B cell (primary cell): Measurements from ENCODE around the gene PMM1.

Experiments used
- EZH2 ChIP-seq: IDR thresholded peaks from 2 replicates; pipeline ENCODE4 v1.6.1; 2012; ENCODE audit warnings: borderline replicate concordance, low read depth, mild to moderate bottlenecking, moderate library complexity, low read length; ENCODE audit not compliant: insufficient read depth, poor library complexity, severe bottlenecking
- TF ChIP-seq, protein P1 (sequence below): fragments of 200-600 bp; IDR thresholded peaks from one replicate; pipeline ENCODE4 v1.8.0; 2022; ENCODE audit warnings: antibody characterized with exemption, mild to moderate bottlenecking

DNA sequence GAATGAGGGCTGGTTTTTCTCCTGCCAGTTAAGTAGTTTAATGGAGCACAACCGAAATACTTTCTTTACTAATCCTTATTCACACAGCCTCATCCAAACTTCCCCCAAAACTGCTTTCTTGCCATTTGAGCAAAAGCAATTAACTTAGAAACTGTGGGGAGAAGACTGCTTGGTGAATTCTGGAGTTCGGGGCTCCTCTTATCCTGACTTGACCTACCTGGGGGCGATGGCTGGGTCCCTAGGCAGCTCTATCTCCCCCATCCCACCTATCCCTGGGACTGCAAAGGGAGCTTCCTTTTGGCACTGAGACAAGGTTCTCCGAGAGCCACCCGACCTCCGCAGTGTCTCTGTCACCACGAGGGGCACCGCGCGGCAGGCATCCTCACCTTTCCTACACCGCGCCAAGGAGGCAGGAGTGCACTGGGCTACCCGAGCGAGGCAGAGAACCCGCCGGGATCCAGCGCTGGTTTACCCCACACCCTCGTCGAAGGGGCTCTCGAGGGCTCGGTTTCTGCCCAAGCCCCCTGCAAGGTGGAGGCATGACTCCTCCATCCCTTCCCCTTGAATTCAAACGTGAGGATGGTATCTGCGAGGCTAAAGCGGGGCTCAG is 30.4 kb upstream of the PMM1 start:
- TF ChIP-seq, protein P1, sequence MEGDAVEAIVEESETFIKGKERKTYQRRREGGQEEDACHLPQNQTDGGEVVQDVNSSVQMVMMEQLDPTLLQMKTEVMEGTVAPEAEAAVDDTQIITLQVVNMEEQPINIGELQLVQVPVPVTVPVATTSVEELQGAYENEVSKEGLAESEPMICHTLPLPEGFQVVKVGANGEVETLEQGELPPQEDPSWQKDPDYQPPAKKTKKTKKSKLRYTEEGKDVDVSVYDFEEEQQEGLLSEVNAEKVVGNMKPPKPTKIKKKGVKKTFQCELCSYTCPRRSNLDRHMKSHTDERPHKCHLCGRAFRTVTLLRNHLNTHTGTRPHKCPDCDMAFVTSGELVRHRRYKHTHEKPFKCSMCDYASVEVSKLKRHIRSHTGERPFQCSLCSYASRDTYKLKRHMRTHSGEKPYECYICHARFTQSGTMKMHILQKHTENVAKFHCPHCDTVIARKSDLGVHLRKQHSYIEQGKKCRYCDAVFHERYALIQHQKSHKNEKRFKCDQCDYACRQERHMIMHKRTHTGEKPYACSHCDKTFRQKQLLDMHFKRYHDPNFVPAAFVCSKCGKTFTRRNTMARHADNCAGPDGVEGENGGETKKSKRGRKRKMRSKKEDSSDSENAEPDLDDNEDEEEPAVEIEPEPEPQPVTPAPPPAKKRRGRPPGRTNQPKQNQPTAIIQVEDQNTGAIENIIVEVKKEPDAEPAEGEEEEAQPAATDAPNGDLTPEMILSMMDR, result no peak
- no peak for TF ChIP-seq EZH2
